H1 (cell line): ENCODE results near the gene KLHDC7A. TPM values are rescaled to one million over a fixed set of nuclear protein-coding genes. Genes with fewer than 3 reads are reported as not detected.

Source experiments
- CTCF ChIA-PET: fragments of 300-600 bp; sonication (Branson Sonifier 250); formaldehyde crosslinking; loops from one replicate; lab custom pipeline; 2021; ENCODE audit not compliant: partially characterized antibody; lab: Charles Lee
- POLR2A ChIA-PET: fragments of 300-600 bp; sonication (Branson Sonifier 250); formaldehyde crosslinking; loops from one replicate; lab custom pipeline; 2021; ENCODE audit warnings: inconsistent platforms; ENCODE audit not compliant: partially characterized antibody; lab: Charles Lee
- DNase-seq, 2 experiments: peaks; one replicate each; pipeline versions ENCODE4 v3.0.0 to v3.0.0-alpha.2; 2010 to 2022; ENCODE audit warnings: low spot score in 2 of 2, low read depth in 1 of 2, mixed read lengths in 1 of 2
- FAIRE-seq: peaks from 2 replicates; lab custom pipeline; 2011; peaks lifted over from hg19 to GRCh38; lab: Jason Lieb, UNC
- H2AFZ ChIP-seq: 2 replicates; pipeline ENCODE4 v1.8.1; 2012; ENCODE audit warnings: low read length, inconsistent platforms
- H2AK5ac ChIP-seq: 2 replicates; pipeline ENCODE4 v1.6.1; 2013; ENCODE audit warnings: low read depth, low read length
- H2BK120ac ChIP-seq: replicated peaks from 2 replicates; pipeline ENCODE3; 2013; ENCODE audit warnings: low read depth, low read length, inconsistent platforms
- H2BK12ac ChIP-seq: 2 replicates; pipeline ENCODE4 v1.6.1; 2013; ENCODE audit warnings: low read depth, low read length
- H2BK15ac ChIP-seq: 2 replicates; pipeline ENCODE4 v1.6.1; 2013; ENCODE audit warnings: low read length
- H2BK20ac ChIP-seq: 2 replicates; pipeline ENCODE4 v1.6.1; 2013; ENCODE audit warnings: low read length
- H2BK5ac ChIP-seq: 2 replicates; pipeline ENCODE4 v1.6.1; 2013; ENCODE audit warnings: low read depth, low read length
- H3K14ac ChIP-seq: 2 replicates; pipeline ENCODE4 v1.6.1; 2013; ENCODE audit warnings: inconsistent platforms; ENCODE audit not compliant: insufficient read length
- H3K18ac ChIP-seq: 2 replicates; pipeline ENCODE4 v1.6.1; 2013; ENCODE audit warnings: low read length; ENCODE audit errors: extremely low read depth
- H3K23ac ChIP-seq: 2 replicates; pipeline ENCODE4 v1.6.1; 2013; ENCODE audit warnings: inconsistent platforms; ENCODE audit not compliant: insufficient read length
- H3K23me2 ChIP-seq: 2 replicates; pipeline ENCODE4 v1.6.1; 2013; ENCODE audit warnings: low read depth, low read length
- H3K27ac ChIP-seq: 2 replicates; pipeline ENCODE4 v1.6.1; 2011; ENCODE audit warnings: low read depth, low read length, inconsistent platforms
- H3K27me3 ChIP-seq, 4 experiments: replicated peaks in 1 of 4; 1 replicate in 1 of 4; 2 replicates in 3 of 4; pipeline versions ENCODE4 v1.6.1 to v1.8.1; 2011 to 2013; ENCODE audit warnings: low read length in 3 of 4, mild to moderate bottlenecking in 3 of 4, inconsistent platforms in 2 of 4, mixed read lengths in 2 of 4, moderate library complexity in 1 of 4; ENCODE audit not compliant: control insufficient read depth in 3 of 4, insufficient read depth in 3 of 4; ENCODE audit errors: extremely low read depth in 1 of 4
- H3K36me3 ChIP-seq, 4 experiments: 2 replicates each; pipeline versions ENCODE4 v1.6.1 to v1.8.1; 2011 to 2013; ENCODE audit warnings: mild to moderate bottlenecking in 4 of 4, low read length in 3 of 4, moderate library complexity in 2 of 4, control low read depth in 1 of 4, inconsistent platforms in 1 of 4; ENCODE audit not compliant: insufficient read depth in 4 of 4, control insufficient read depth in 2 of 4
- H3K4ac ChIP-seq: replicated peaks from 2 replicates; pipeline ENCODE3; 2013; ENCODE audit warnings: low read length, low read depth, mixed read lengths, inconsistent platforms; ENCODE audit not compliant: insufficient read length
- H3K4me1 ChIP-seq, 4 experiments: replicated peaks in 1 of 4; 1 replicate in 1 of 4; 2 replicates in 3 of 4; pipeline versions ENCODE4 v1.6.1 to v1.8.1; 2011 to 2013; ENCODE audit warnings: low read length in 3 of 4, inconsistent platforms in 2 of 4, mixed read lengths in 1 of 4; ENCODE audit not compliant: insufficient read depth in 4 of 4, control insufficient read depth in 3 of 4
- H3K4me2 ChIP-seq, 2 experiments: 2 replicates each; pipeline versions ENCODE4 v1.6.1 to v1.8.1; 2011 to 2013; ENCODE audit warnings: low read depth in 2 of 2, low read length in 2 of 2, control low read depth in 1 of 2, inconsistent platforms in 1 of 2, mild to moderate bottlenecking in 1 of 2; ENCODE audit not compliant: insufficient read depth in 1 of 2
- H3K4me3 ChIP-seq, 4 experiments: fragments of 200-600, 300-600 bp in 1 of 4; sonication (generic), shearing (Covaris generic), sonication (Bioruptor Twin) in 1 of 4; 2 replicates each; pipeline versions ENCODE4 v1.5.1 to v1.8.1; 2011 to 2016; ENCODE audit warnings: low read length in 4 of 4, low read depth in 3 of 4, control low read depth in 2 of 4, inconsistent platforms in 2 of 4, mild to moderate bottlenecking in 2 of 4, mixed read lengths in 1 of 4, moderate library complexity in 1 of 4; ENCODE audit not compliant: insufficient read depth in 2 of 4; ENCODE audit errors: extremely low read depth in 1 of 4
- H3K56ac ChIP-seq: replicated peaks from 2 replicates; pipeline ENCODE3; 2013; ENCODE audit warnings: low read depth, mild to moderate bottlenecking, mixed read lengths, low read length, inconsistent platforms; ENCODE audit not compliant: insufficient read length
- H3K79me1 ChIP-seq: 2 replicates; pipeline ENCODE4 v1.6.1; 2013; ENCODE audit warnings: low read depth, low read length, control low read depth
- H3K79me2 ChIP-seq, 2 experiments: 2 replicates each; pipeline versions ENCODE4 v1.6.1 to v1.8.1; 2012 to 2013; ENCODE audit warnings: low read length in 2 of 2, mild to moderate bottlenecking in 2 of 2, inconsistent platforms in 1 of 2; ENCODE audit not compliant: insufficient read depth in 2 of 2, control insufficient read depth in 1 of 2
- H3K9ac ChIP-seq, 4 experiments: replicated peaks in 1 of 4; 1 replicate in 1 of 4; 2 replicates in 3 of 4; pipeline versions ENCODE4 v1.6.1 to v1.8.1; 2011 to 2013; ENCODE audit warnings: low read depth in 3 of 4, low read length in 3 of 4, control low read depth in 2 of 4, mild to moderate bottlenecking in 2 of 4, moderate library complexity in 2 of 4, inconsistent platforms in 1 of 4; ENCODE audit errors: extremely low read depth in 1 of 4
- H3K9me3 ChIP-seq, 2 experiments: 2 replicates each; pipeline versions ENCODE4 v1.6.1 to v1.8.1; 2012 to 2013; ENCODE audit warnings: mild to moderate bottlenecking in 2 of 2, moderate library complexity in 2 of 2, control low read depth in 1 of 2, inconsistent platforms in 1 of 2, low read depth in 1 of 2, low read length in 1 of 2, mixed read lengths in 1 of 2; ENCODE audit not compliant: insufficient read depth in 2 of 2
- H4K20me1 ChIP-seq, 2 experiments: replicated peaks in 1 of 2; 2 replicates each; pipeline versions ENCODE3 to v1.8.1; 2011 to 2013; ENCODE audit warnings: inconsistent platforms in 2 of 2, low read length in 2 of 2, mild to moderate bottlenecking in 1 of 2; ENCODE audit not compliant: insufficient read depth in 2 of 2, control insufficient read depth in 1 of 2
- H4K5ac ChIP-seq: 2 replicates; pipeline ENCODE4 v1.6.1; 2013; ENCODE audit warnings: low read length, low read depth, mixed read lengths, inconsistent platforms; ENCODE audit not compliant: insufficient read length
- H4K8ac ChIP-seq: 2 replicates; pipeline ENCODE4 v1.8.0; 2013; ENCODE audit warnings: mild to moderate bottlenecking, moderate library complexity, low read length, inconsistent platforms; ENCODE audit not compliant: insufficient read depth; ENCODE audit errors: extremely low read depth
- H4K91ac ChIP-seq: replicated peaks from 2 replicates; pipeline ENCODE3; 2013; ENCODE audit warnings: low read length, mixed read lengths, inconsistent platforms; ENCODE audit not compliant: insufficient read length
- CHD1 ChIP-seq: IDR thresholded peaks from 2 replicates; pipeline ENCODE4 v1.6.1; 2012; ENCODE audit warnings: low read depth, low read length, improper control_type of control experiment
- CTCF ChIP-seq, 3 experiments: IDR thresholded peaks; 1 replicate in 2 of 3; 2 replicates in 1 of 3; pipeline versions ENCODE4 v1.5.1 to v1.6.1; 2011; ENCODE audit warnings: low read length in 3 of 3, mild to moderate bottlenecking in 3 of 3, inconsistent platforms in 2 of 3, low read depth in 1 of 3, moderate library complexity in 1 of 3; ENCODE audit not compliant: insufficient read depth in 1 of 3; ENCODE audit errors: control extremely low read depth in 1 of 3
- JUND ChIP-seq: IDR thresholded peaks from 2 replicates; pipeline ENCODE4 v1.6.1; 2011; ENCODE audit warnings: mild to moderate bottlenecking, improper control_type of control experiment, low read length
- PHF8 ChIP-seq: fragments of 200-600 bp; sonication (generic); conservative IDR thresholded peaks from 2 replicates; pipeline ENCODE4 v1.7.1; 2012; ENCODE audit warnings: low read depth, mild to moderate bottlenecking, inconsistent platforms, low read length, moderate library complexity
- POLR2A ChIP-seq, 2 experiments: IDR thresholded peaks; 1 replicate in 1 of 2; 2 replicates in 1 of 2; pipeline ENCODE4 v1.6.1; 2011; ENCODE audit warnings: low read depth in 2 of 2, low read length in 2 of 2, mild to moderate bottlenecking in 2 of 2; ENCODE audit errors: control extremely low read depth in 1 of 2
- POU5F1 ChIP-seq: IDR thresholded peaks from 2 replicates; pipeline ENCODE4 v1.6.1; 2011; ENCODE audit warnings: low read depth, mild to moderate bottlenecking, low read length, moderate library complexity
- RNF2 ChIP-seq: fragments of 200-900, 300-1000 bp; sonication (generic); IDR thresholded peaks from 2 replicates; pipeline ENCODE4 v1.7.1; 2016; ENCODE audit warnings: borderline replicate concordance, low read depth, mild to moderate bottlenecking, antibody characterized with exemption, low read length; ENCODE audit not compliant: poor library complexity, severe bottlenecking; ENCODE audit errors: missing control alignments
- TEAD4 ChIP-seq: IDR thresholded peaks from 2 replicates; pipeline ENCODE4 v1.6.1; 2012; ENCODE audit warnings: low read depth, low read length, inconsistent platforms, mixed read lengths
- WGBS, 2 experiments: shearing (Covaris generic) in 1 of 2; methylation state at CpG; one replicate each; pipeline versions ENCODE4 v1.1.6 to v1.1.7; 2013 to 2015; ENCODE audit warnings: low lambda C conversion rate in 2 of 2, mixed read lengths in 2 of 2, inconsistent platforms in 1 of 2, low coverage in 1 of 2, missing lambda C conversion rate in 1 of 2; ENCODE audit not compliant: insufficient replicate concordance in 2 of 2, insufficient coverage in 1 of 2, insufficient read length in 1 of 2; ENCODE audit errors: extremely low coverage in 1 of 2, missing lambda C conversion rate in 1 of 2; 5-methylcytosine and 5-hydroxymethylcytosine counted together
- polyA plus RNA-seq, 7 experiments: library from polyadenylated mRNA; depleted of rRNA in 3 of 7; stranded (reverse) in 5 of 7; unstranded in 2 of 7; fragments of >200 nt in 5 of 7; fragments of 200-250 nt in 2 of 7; gene quantifications; 1 replicate in 5 of 7; 2 replicates in 1 of 7; 4 replicates in 1 of 7; pipeline versions ENCODE4 v1.2.1 to v1.2.3, GENCODE V29; 2011 to 2013; ENCODE audit warnings: missing spikeins in 2 of 7, mixed read lengths in 2 of 7
- total RNA-seq: library from RNA; stranded (reverse); fragmentation: NEBNext Ultra II Directional; extraction: Animal tissue kit (Norgen Biotek cat#: 25700); gene quantifications from 2 replicates; pipeline ENCODE4 v1.2.1, GENCODE V29; 2021
- TF ChIP-seq, protein P1 (sequence below): IDR thresholded peaks from 2 replicates; pipeline ENCODE4 v1.6.1; 2011; ENCODE audit warnings: low read depth, mild to moderate bottlenecking, low read length; ENCODE audit not compliant: insufficient read depth

The KLHDC7A gene
- total and polyA plus RNA-seq, 2 of the 8 experiments (the other 6 are each of a cell fraction or from before 2014, with no cell fraction given): 3.9 to 18.9 TPM

GRCh38 chr1:18532390-18533170, 51.9 kb downstream of the KLHDC7A start:
- DNase-seq (peak in 1 of 2 experiments; percentile 33), FAIRE-seq (no peak)
- H4K8ac ChIP-seq: no peak overlapping the region
- H3K36me3 ChIP-seq: no peaks in the 10 kb centered on the region
- H4K20me1 ChIP-seq: no peaks in the 10 kb centered on the region
- no peak overlapping the region for H4K91ac ChIP-seq
- WGBS, 2 experiments: 84% methylated on average over 8 of the region's 8 CpGs; no CpG with 5 or more reads in 1 of the 2 experiments
- H3K23ac ChIP-seq: no peak overlapping the region
- H3K27ac ChIP-seq: no peak overlapping the region
- no peaks in the 10 kb centered on the region for H3K79me1 ChIP-seq
- H3K9me3 ChIP-seq: no peaks in the 10 kb centered on the region
- no peak overlapping the region for H3K56ac ChIP-seq
- no peak overlapping the region for H2BK20ac ChIP-seq
- H3K9ac ChIP-seq: no peak overlapping the region
- no peak overlapping the region for H2BK5ac ChIP-seq
- H3K18ac ChIP-seq: no peak overlapping the region
- H3K4me1 ChIP-seq: no peaks in the 10 kb centered on the region; a peak in 2 of 7 replicates
- CTCF ChIA-PET: interaction anchor here (0.7 to 50.4 kb wide), 10 partner anchors 11 to 298 kb away, joined by 3 to 984 read pairs (median 4); no protein-coding TSS in a partner anchor
- POLR2A ChIA-PET: interaction anchor here (1.2 kb wide), 1 partner anchor 24 kb away, joined by 4 read pairs; no protein-coding TSS in a partner anchor
- no peak overlapping the region for H3K4ac ChIP-seq
- H3K79me2 ChIP-seq: no peaks in the 10 kb centered on the region
- H2BK120ac ChIP-seq: no peak overlapping the region
- no peaks in the 10 kb centered on the region for H3K23me2 ChIP-seq
- no peak overlapping the region for H4K5ac ChIP-seq
- no peak overlapping the region for H3K4me2 ChIP-seq
- H3K14ac ChIP-seq: no peak overlapping the region
- H2AK5ac ChIP-seq: no peak overlapping the region
- H3K27me3 ChIP-seq: peaks cover 0 to 10% (median 3%) of the 10 kb centered on the region in 4 experiments; a peak in 5 of 7 replicates
- H2AFZ ChIP-seq: no peak overlapping the region
- H3K4me3 ChIP-seq: no peak overlapping the region
- peak overlapping the region; percentile 3 for H2BK15ac ChIP-seq
- no peak overlapping the region for H2BK12ac ChIP-seq
- TF ChIP-seq PHF8 (no peak), TEAD4 (no peak), POLR2A (IDR thresholded peaks at IDR 0.05; ENCODE audit: control extremely low read depth in 1 of 2, low read depth in 2 of 2, low read length in 2 of 2) (no peak), RNF2 (no peak), JUND (no peak), CTCF (IDR thresholded peaks at IDR 0.05; ENCODE audit: control extremely low read depth in 1 of 3, insufficient read depth in 1 of 3, low read depth in 1 of 3, low read length in 3 of 3) (no peak), CHD1 (no peak), POU5F1 (no peak)
- TF ChIP-seq, protein P1, sequence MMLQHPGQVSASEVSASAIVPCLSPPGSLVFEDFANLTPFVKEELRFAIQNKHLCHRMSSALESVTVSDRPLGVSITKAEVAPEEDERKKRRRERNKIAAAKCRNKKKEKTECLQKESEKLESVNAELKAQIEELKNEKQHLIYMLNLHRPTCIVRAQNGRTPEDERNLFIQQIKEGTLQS: no peak
